ENCODE data around the gene MIA3.

Gene MIA3

GRCh38 chr1:222652676-222653075 lies 34.8 kb downstream of the MIA3 start:
- TF ChIP-seq POLR2AphosphoS5 (IDR thresholded peaks at IDR 0.05; ENCODE audit: low read depth, low read length) (no peak), SIN3A (IDR thresholded peaks at IDR 0.05; ENCODE audit: borderline replicate concordance, insufficient read depth, low read length) (no peak), TAF1 (IDR thresholded peaks at IDR 0.05; ENCODE audit: borderline replicate concordance, insufficient read depth, low read length) (no peak), FOXP2 (optimal IDR thresholded peaks at IDR 0.05; ENCODE audit: borderline replicate concordance, extremely low read depth, extremely low read length, insufficient read depth) (no peak), REST (IDR thresholded peaks at IDR 0.05; ENCODE audit: insufficient read depth in 1 of 2, low read depth in 2 of 2, low read length in 2 of 2) (no peak)

- no peak for TF ChIP-seq TAF1 (IDR thresholded peaks at IDR 0.05; ENCODE audit: borderline replicate concordance, insufficient read depth, low read length)
- no peak for TF ChIP-seq FOXP2 (optimal IDR thresholded peaks at IDR 0.05; ENCODE audit: borderline replicate concordance, extremely low read depth, extremely low read length, insufficient read depth)
- no peak for TF ChIP-seq REST (IDR thresholded peaks at IDR 0.05; ENCODE audit: insufficient read depth in 1 of 2, low read depth in 2 of 2, low read length in 2 of 2)
- no peak for TF ChIP-seq POLR2AphosphoS5 (IDR thresholded peaks at IDR 0.05; ENCODE audit: low read depth, low read length)
- no peak for TF ChIP-seq SIN3A (IDR thresholded peaks at IDR 0.05; ENCODE audit: borderline replicate concordance, insufficient read depth, low read length)
These were observed 35.4 kb downstream of the MIA3 start for GRCh38 chr1:222653178-222653827.

- TF ChIP-seq REST (IDR thresholded peaks at IDR 0.05; ENCODE audit: insufficient read depth in 1 of 2, low read depth in 2 of 2, low read length in 2 of 2) (no peak), POLR2AphosphoS5 (IDR thresholded peaks at IDR 0.05; ENCODE audit: low read depth, low read length) (no peak), TAF1 (IDR thresholded peaks at IDR 0.05; ENCODE audit: borderline replicate concordance, insufficient read depth, low read length) (no peak), FOXP2 (optimal IDR thresholded peaks at IDR 0.05; ENCODE audit: borderline replicate concordance, extremely low read depth, extremely low read length, insufficient read depth) (no peak), SIN3A (IDR thresholded peaks at IDR 0.05; ENCODE audit: borderline replicate concordance, insufficient read depth, low read length) (no peak)
These were observed 37.0 kb downstream of the MIA3 start for GRCh38 chr1:222654849-222655248.

- TF ChIP-seq POLR2AphosphoS5 (IDR thresholded peaks at IDR 0.05; ENCODE audit: low read depth, low read length) (no peak), FOXP2 (optimal IDR thresholded peaks at IDR 0.05; ENCODE audit: borderline replicate concordance, extremely low read depth, extremely low read length, insufficient read depth) (no peak), TAF1 (IDR thresholded peaks at IDR 0.05; ENCODE audit: borderline replicate concordance, insufficient read depth, low read length) (no peak), REST (IDR thresholded peaks at IDR 0.05; ENCODE audit: insufficient read depth in 1 of 2, low read depth in 2 of 2, low read length in 2 of 2) (no peak), SIN3A (IDR thresholded peaks at IDR 0.05; ENCODE audit: borderline replicate concordance, insufficient read depth, low read length) (no peak)
These were observed 38.7 kb downstream of the MIA3 start for GRCh38 chr1:222656391-222657155.

Data from PFSK-1 (cell line).